Measurements from ENCODE around the gene MBNL2.

MBNL2 gene

GRCh38 chr13:97371486-97372109, 149.5 kb downstream of the MBNL2 start:
- Histone ChIP-seq H3K27me3 (ENCODE audit: control insufficient read depth, low read length) (no peaks in the 10 kb centered on the region), H3K4me3 (ENCODE audit: low read length) (no peak overlapping the region), H3K27ac (ENCODE audit: low read depth, low read length) (no peak overlapping the region), H3F3A (ENCODE audit: control insufficient read depth, insufficient read depth) (no peaks in the 10 kb centered on the region), H3K4me2 (ENCODE audit: low read length) (no peak overlapping the region), H3K79me2 (ENCODE audit: control insufficient read depth, low read length) (no peaks in the 10 kb centered on the region), H4K20me1 (ENCODE audit: control insufficient read depth, insufficient read depth, low read depth, low read length) (no peaks in the 10 kb centered on the region), H3K9me3 (ENCODE audit: control insufficient read depth, insufficient read depth, low read length) (no peaks in the 10 kb centered on the region), H3K36me3 (ENCODE audit: control insufficient read depth, low read length) (peaks cover 2% of the 10 kb centered on the region; the same call in 1 of the 2 replicates), H3K9me2 (replicated peaks; ENCODE audit: control insufficient read depth, low read length) (no peaks in the 10 kb centered on the region), H3K4me1 (ENCODE audit: control insufficient read depth, low read length) (no peaks in the 10 kb centered on the region)
- TF ChIP-seq EZH2phosphoT487 (IDR thresholded peaks at IDR 0.05; ENCODE audit: borderline replicate concordance, low read length), result no peak
- TF ChIP-seq, protein P1, sequence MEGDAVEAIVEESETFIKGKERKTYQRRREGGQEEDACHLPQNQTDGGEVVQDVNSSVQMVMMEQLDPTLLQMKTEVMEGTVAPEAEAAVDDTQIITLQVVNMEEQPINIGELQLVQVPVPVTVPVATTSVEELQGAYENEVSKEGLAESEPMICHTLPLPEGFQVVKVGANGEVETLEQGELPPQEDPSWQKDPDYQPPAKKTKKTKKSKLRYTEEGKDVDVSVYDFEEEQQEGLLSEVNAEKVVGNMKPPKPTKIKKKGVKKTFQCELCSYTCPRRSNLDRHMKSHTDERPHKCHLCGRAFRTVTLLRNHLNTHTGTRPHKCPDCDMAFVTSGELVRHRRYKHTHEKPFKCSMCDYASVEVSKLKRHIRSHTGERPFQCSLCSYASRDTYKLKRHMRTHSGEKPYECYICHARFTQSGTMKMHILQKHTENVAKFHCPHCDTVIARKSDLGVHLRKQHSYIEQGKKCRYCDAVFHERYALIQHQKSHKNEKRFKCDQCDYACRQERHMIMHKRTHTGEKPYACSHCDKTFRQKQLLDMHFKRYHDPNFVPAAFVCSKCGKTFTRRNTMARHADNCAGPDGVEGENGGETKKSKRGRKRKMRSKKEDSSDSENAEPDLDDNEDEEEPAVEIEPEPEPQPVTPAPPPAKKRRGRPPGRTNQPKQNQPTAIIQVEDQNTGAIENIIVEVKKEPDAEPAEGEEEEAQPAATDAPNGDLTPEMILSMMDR (IDR thresholded peaks at IDR 0.05; ENCODE audit: low read depth, low read length, poor library complexity, severe bottlenecking), result no peak

- Histone ChIP-seq H3K79me2 (ENCODE audit: control insufficient read depth, low read length) (no peaks in the 10 kb centered on the region), H4K20me1 (ENCODE audit: control insufficient read depth, insufficient read depth, low read depth, low read length) (no peaks in the 10 kb centered on the region), H3K4me3 (ENCODE audit: low read length) (no peak overlapping the region), H3K4me2 (ENCODE audit: low read length) (no peak overlapping the region), H3K4me1 (ENCODE audit: control insufficient read depth, low read length) (no peaks in the 10 kb centered on the region), H3K27me3 (ENCODE audit: control insufficient read depth, low read length) (no peaks in the 10 kb centered on the region), H3K9me3 (ENCODE audit: control insufficient read depth, insufficient read depth, low read length) (no peaks in the 10 kb centered on the region), H3K9me2 (replicated peaks; ENCODE audit: control insufficient read depth, low read length) (no peaks in the 10 kb centered on the region), H3F3A (ENCODE audit: control insufficient read depth, insufficient read depth) (no peaks in the 10 kb centered on the region), H3K27ac (ENCODE audit: low read depth, low read length) (no peak overlapping the region), H3K36me3 (ENCODE audit: control insufficient read depth, low read length) (no peaks in the 10 kb centered on the region)
- no peak for TF ChIP-seq EZH2phosphoT487 (IDR thresholded peaks at IDR 0.05; ENCODE audit: borderline replicate concordance, low read length)
Observed at GRCh38 chr13:97372936-97373335, 150.8 kb downstream of the MBNL2 start.

- Histone ChIP-seq H3K36me3 (ENCODE audit: control insufficient read depth, low read length) (no peaks in the 10 kb centered on the region), H3K27me3 (ENCODE audit: control insufficient read depth, low read length) (no peaks in the 10 kb centered on the region), H4K20me1 (ENCODE audit: control insufficient read depth, insufficient read depth, low read depth, low read length) (no peaks in the 10 kb centered on the region), H3K9me3 (ENCODE audit: control insufficient read depth, insufficient read depth, low read length) (no peaks in the 10 kb centered on the region), H3K9me2 (replicated peaks; ENCODE audit: control insufficient read depth, low read length) (no peaks in the 10 kb centered on the region), H3K4me3 (ENCODE audit: low read length) (no peak overlapping the region), H3K4me1 (ENCODE audit: control insufficient read depth, low read length) (no peaks in the 10 kb centered on the region), H3K27ac (ENCODE audit: low read depth, low read length) (no peak overlapping the region), H3K79me2 (ENCODE audit: control insufficient read depth, low read length) (no peaks in the 10 kb centered on the region), H3K4me2 (ENCODE audit: low read length) (no peak overlapping the region), H3F3A (ENCODE audit: control insufficient read depth, insufficient read depth) (no peaks in the 10 kb centered on the region)
- TF ChIP-seq, protein P1 (IDR thresholded peaks at IDR 0.05; ENCODE audit: low read depth, low read length, poor library complexity, severe bottlenecking), result no peak
- no peak for TF ChIP-seq EZH2phosphoT487 (IDR thresholded peaks at IDR 0.05; ENCODE audit: borderline replicate concordance, low read length)
Observed at GRCh38 chr13:97373787-97374186, 151.7 kb downstream of the MBNL2 start.

- no peaks in the 10 kb centered on the region for H3K36me3 ChIP-seq (ENCODE audit: control insufficient read depth, low read length)
- no peaks in the 10 kb centered on the region for H3K27me3 ChIP-seq (ENCODE audit: control insufficient read depth, low read length)
- no peaks in the 10 kb centered on the region for H3K79me2 ChIP-seq (ENCODE audit: control insufficient read depth, low read length)
- H3F3A ChIP-seq (ENCODE audit: control insufficient read depth, insufficient read depth), result no peaks in the 10 kb centered on the region
- no peak overlapping the region for H3K27ac ChIP-seq (ENCODE audit: low read depth, low read length)
- no peaks in the 10 kb centered on the region for H3K9me2 ChIP-seq (replicated peaks; ENCODE audit: control insufficient read depth, low read length)
- H3K4me3 ChIP-seq (ENCODE audit: low read length), result no peak overlapping the region
- H3K4me2 ChIP-seq (ENCODE audit: low read length), result no peak overlapping the region
- H4K20me1 ChIP-seq (ENCODE audit: control insufficient read depth, insufficient read depth, low read depth, low read length), result no peaks in the 10 kb centered on the region
- TF ChIP-seq, protein P1 (IDR thresholded peaks at IDR 0.05; ENCODE audit: low read depth, low read length, poor library complexity, severe bottlenecking), result no peak
- TF ChIP-seq EZH2phosphoT487 (IDR thresholded peaks at IDR 0.05; ENCODE audit: borderline replicate concordance, low read length), result no peak
- H3K9me3 ChIP-seq (ENCODE audit: control insufficient read depth, insufficient read depth, low read length), result no peaks in the 10 kb centered on the region
- H3K4me1 ChIP-seq (ENCODE audit: control insufficient read depth, low read length), result no peaks in the 10 kb centered on the region
Observed at GRCh38 chr13:97376981-97377380, 154.8 kb downstream of the MBNL2 start.

Measured in DOHH2 (cell line).